ENCODE data around the gene IL2RA. TPM values are rescaled to one million over a fixed set of nuclear protein-coding genes. Genes with fewer than 3 reads are reported as not detected.

IL2RA gene
- total RNA-seq, 1 donor from 2014 or later: 2.9 TPM

GRCh38 chr10:6095810-6096570, 33.8 kb upstream of the IL2RA start:
- Histone ChIP-seq H3K4me1 (peaks cover 58% of the 10 kb centered on the region), H3K4me3 (no peak overlapping the region), H3K36me3 (peaks cover 43% of the 10 kb centered on the region), H3K27me3 (ENCODE audit: low read depth) (no peaks in the 10 kb centered on the region), H3K27ac (no peak overlapping the region), H3K9me3 (no peaks in the 10 kb centered on the region)
- no peak for DNase-seq
- intact Hi-C loops (cut with DNase I): no loop called here
- TF ChIP-seq CTCF (IDR thresholded peaks at IDR 0.05): no peak
- ATAC-seq: no peak

- Histone ChIP-seq H3K27ac (no peak overlapping the region), H3K27me3 (ENCODE audit: low read depth) (no peaks in the 10 kb centered on the region), H3K4me3 (no peak overlapping the region), H3K9me3 (no peaks in the 10 kb centered on the region), H3K36me3 (peaks cover 11% of the 10 kb centered on the region), H3K4me1 (peaks cover 77% of the 10 kb centered on the region)
- DNase-seq (no peak), ATAC-seq (no peak)
- no peak for TF ChIP-seq CTCF (IDR thresholded peaks at IDR 0.05)
- intact Hi-C loops (cut with DNase I): no loop called here
Measured at GRCh38 chr10:6092731-6093130, 30.6 kb upstream of the IL2RA start.

GRCh38 chr10:6091630-6092029, 29.5 kb upstream of the IL2RA start:
- no peaks in the 10 kb centered on the region for H3K36me3 ChIP-seq
- H3K9me3 ChIP-seq: no peaks in the 10 kb centered on the region
- TF ChIP-seq CTCF (IDR thresholded peaks at IDR 0.05): no peak
- H3K27ac ChIP-seq: no peak overlapping the region
- ATAC-seq (no peak), DNase-seq (no peak)
- H3K4me3 ChIP-seq: no peak overlapping the region
- intact Hi-C loops (cut with DNase I): no loop called here
- peaks cover 83% of the 10 kb centered on the region for H3K4me1 ChIP-seq
- no peaks in the 10 kb centered on the region for H3K27me3 ChIP-seq (ENCODE audit: low read depth)

- H3K27me3 ChIP-seq (ENCODE audit: low read depth): no peaks in the 10 kb centered on the region
- peak overlapping the region; percentile 87 for H3K27ac ChIP-seq
- H3K4me3 ChIP-seq: peak overlapping the region; percentile 93
- intact Hi-C loops (cut with DNase I): no loop called here
- H3K4me1 ChIP-seq: peaks cover 72% of the 10 kb centered on the region
- no peaks in the 10 kb centered on the region for H3K36me3 ChIP-seq
- TF ChIP-seq CTCF (IDR thresholded peaks at IDR 0.05): no peak
- DNase-seq (no peak), ATAC-seq (peak; percentile 4 to 39)
- no peaks in the 10 kb centered on the region for H3K9me3 ChIP-seq
Measured at GRCh38 chr10:6089334-6090219, 27.4 kb upstream of the IL2RA start.

- H3K36me3 ChIP-seq: no peaks in the 10 kb centered on the region
- intact Hi-C loops (cut with DNase I): no loop called here
- H3K9me3 ChIP-seq: no peaks in the 10 kb centered on the region
- peak; percentile 100 for TF ChIP-seq CTCF (IDR thresholded peaks at IDR 0.05)
- ATAC-seq: peak; percentile 97 to 99
- peaks cover 73% of the 10 kb centered on the region for H3K4me1 ChIP-seq
- DNase-seq: peak; percentile 98
- peak within 1 kb of the TSS; percentile 87 for H3K27ac ChIP-seq
- no peaks in the 10 kb centered on the region for H3K27me3 ChIP-seq (ENCODE audit: low read depth)
- peak within 1 kb of the TSS; percentile 93 for H3K4me3 ChIP-seq
Measured at GRCh38 chr10:6088721-6089333, 26.7 kb upstream of the IL2RA start, which contains the start of gene RBM17. Gene RBM17, plus strand, starts transcription at chr10:6089034. Its CDS starts 8,032 bp downstream, at chr10:6097066.

Measured in lower lobe of right lung (tissue), 2 donors.